Epithelial cell of esophagus (primary cell): ENCODE results near the gene CLASRP.

Source experiments
- DNase-seq: peaks from one replicate; pipeline ENCODE4 v3.0.0; 2010; ENCODE audit warnings: low read depth
- H3K4me3 ChIP-seq: 2 replicates; pipeline ENCODE4 v1.5.1; 2011; ENCODE audit warnings: mild to moderate bottlenecking, low read length, control low read depth
- TF ChIP-seq, protein P1 (sequence below): IDR thresholded peaks from 2 replicates; pipeline ENCODE4 v1.5.1; 2011; ENCODE audit warnings: low read depth, mild to moderate bottlenecking, low read length, control low read depth, inconsistent platforms; ENCODE audit not compliant: insufficient read depth; ENCODE audit errors: missing control alignments

The CLASRP gene

DNA sequence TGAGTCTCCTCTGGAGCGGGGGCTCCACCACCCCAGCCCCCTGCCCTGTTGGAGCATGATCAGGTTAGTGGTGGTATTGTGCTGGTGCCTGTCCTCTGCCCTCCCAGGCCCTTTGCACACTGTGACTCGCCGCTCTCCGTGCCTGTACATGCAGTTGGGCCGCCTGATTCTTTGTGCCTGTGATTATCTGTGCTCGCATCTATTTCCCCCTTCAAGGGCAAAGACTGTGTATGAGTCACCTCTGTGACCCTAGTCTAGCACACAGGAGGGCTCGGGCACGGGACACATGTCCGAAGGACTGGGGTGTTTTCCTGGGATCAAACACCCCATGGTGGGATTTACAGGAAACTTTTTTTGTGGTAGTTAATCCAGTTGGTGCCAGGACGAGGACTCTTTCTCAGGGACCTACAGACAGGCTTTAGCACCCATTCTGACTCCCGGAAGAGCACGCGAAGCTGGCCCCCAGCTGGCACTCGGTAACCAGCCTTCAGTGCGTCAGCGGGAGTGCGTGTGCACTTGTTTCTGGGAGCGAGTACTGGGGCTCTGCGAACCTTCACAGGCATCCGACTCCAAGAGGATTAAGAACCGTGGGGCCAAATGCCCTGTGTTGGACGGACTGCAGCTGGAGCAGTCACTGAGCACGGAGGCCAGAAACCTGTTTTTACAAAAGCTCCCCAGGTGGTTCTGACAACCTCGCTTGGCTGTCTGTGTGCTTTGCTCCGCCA lies 60.8 kb downstream of the CLASRP start:
- TF ChIP-seq, protein P1, sequence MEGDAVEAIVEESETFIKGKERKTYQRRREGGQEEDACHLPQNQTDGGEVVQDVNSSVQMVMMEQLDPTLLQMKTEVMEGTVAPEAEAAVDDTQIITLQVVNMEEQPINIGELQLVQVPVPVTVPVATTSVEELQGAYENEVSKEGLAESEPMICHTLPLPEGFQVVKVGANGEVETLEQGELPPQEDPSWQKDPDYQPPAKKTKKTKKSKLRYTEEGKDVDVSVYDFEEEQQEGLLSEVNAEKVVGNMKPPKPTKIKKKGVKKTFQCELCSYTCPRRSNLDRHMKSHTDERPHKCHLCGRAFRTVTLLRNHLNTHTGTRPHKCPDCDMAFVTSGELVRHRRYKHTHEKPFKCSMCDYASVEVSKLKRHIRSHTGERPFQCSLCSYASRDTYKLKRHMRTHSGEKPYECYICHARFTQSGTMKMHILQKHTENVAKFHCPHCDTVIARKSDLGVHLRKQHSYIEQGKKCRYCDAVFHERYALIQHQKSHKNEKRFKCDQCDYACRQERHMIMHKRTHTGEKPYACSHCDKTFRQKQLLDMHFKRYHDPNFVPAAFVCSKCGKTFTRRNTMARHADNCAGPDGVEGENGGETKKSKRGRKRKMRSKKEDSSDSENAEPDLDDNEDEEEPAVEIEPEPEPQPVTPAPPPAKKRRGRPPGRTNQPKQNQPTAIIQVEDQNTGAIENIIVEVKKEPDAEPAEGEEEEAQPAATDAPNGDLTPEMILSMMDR, result no peak
- DNase-seq, result peak; percentile 42
- no peak overlapping the region for H3K4me3 ChIP-seq

DNA sequence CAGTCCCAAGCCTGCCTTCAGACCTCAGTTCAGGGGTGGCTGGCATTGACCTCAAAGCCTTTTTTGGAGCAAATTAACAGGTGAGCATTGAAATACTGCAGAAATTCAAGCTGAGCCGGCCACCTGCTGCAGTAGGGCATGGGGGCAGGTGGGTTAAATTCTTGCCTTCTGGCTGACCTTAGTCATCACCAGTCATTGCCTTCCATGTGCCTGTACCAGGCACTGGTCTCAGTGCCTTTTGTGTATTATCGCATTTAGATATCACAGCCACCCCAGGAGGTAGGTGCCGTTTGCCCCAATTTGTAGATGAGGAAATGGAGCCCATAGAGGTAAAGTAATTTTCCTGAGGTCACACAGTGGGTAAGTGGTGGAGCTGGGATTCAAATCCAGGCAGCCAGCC lies 61.4 kb downstream of the CLASRP start:
- no peak overlapping the region for H3K4me3 ChIP-seq
- DNase-seq, result no peak
- TF ChIP-seq, protein P1, result no peak

DNA sequence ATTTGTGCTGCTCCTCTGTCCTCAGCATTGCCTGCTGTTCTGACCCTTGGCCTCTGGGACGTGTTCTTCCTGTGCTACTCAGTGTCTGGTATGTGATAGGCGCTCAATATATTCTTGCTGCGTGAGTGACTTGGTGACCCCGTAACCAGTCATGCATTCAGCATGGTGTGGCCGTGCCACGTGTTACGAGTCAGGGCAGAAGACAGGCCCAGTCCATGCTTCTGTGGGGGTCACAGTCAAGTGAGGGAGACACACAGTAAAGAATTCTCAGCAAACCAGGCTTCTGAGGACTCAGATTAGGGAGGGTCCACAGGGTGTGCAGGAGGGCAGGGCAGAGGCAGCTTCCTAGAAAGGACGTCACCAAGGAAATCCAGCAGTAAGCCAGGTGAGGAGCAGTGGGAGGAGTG lies 62.0 kb downstream of the CLASRP start:
- DNase-seq, result no peak
- TF ChIP-seq, protein P1, result no peak
- no peak overlapping the region for H3K4me3 ChIP-seq

DNA sequence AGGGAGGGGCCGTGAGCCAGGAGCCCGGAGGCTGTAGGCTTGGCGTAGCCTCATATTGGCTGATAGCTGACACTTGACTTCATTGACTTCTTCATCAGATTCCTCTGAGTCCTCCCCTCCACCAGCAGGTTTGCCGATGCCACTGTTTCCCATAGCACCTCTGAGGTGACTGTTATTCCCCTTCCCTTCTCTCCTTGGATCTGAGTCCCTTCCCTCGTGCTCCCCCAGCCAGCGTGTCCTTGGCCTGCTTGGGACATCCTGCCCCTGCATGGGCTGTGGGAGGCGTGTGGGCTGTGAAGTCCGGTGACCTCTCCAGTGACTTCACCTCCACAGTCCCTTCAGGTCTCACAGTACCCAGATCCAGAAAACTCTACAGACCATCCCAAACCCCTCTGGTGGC lies 63.0 kb downstream of the CLASRP start:
- TF ChIP-seq, protein P1, result no peak
- no peak for DNase-seq
- H3K4me3 ChIP-seq, result no peak overlapping the region

DNA sequence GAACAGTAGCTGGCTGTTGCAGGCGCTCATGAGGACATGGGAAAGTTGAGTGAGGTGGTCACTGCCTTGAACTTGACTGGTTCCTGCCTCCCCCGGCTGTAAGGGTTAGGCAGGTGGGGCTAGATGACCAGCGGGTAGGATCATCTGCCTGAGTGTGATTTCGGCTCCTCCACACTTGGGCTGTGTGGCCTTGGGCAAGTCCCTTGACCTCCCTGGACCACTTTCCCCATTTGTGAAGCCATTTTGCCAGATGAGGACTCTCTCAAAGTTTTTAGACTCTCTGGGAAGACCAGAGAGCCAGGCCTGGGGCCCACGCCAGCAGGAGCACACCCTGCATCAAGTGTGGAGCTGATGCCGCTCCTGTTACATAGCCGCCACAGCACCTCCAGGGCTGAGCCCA lies 63.6 kb downstream of the CLASRP start:
- TF ChIP-seq, protein P1, result no peak
- H3K4me3 ChIP-seq, result no peak overlapping the region
- DNase-seq, result no peak

DNA sequence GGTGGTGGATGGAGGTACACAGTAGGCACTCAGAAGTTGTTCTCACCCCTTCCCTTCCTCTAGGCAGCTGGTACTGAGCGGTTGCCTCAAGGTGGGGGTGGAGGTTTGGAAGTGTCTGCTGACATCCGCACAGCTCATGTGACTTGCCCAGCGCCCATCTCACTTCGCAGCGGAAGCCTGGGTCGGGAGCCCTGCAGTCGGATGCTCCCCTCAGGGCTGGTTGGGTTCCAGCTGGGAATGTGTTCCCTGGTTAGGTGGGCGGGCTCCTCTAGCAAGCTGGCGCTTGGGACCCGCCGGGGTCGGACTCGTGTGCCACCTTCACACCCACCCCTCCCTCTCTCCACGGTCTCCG lies 64.3 kb downstream of the CLASRP start:
- TF ChIP-seq, protein P1, result no peak
- DNase-seq, result no peak
- no peak overlapping the region for H3K4me3 ChIP-seq

DNA sequence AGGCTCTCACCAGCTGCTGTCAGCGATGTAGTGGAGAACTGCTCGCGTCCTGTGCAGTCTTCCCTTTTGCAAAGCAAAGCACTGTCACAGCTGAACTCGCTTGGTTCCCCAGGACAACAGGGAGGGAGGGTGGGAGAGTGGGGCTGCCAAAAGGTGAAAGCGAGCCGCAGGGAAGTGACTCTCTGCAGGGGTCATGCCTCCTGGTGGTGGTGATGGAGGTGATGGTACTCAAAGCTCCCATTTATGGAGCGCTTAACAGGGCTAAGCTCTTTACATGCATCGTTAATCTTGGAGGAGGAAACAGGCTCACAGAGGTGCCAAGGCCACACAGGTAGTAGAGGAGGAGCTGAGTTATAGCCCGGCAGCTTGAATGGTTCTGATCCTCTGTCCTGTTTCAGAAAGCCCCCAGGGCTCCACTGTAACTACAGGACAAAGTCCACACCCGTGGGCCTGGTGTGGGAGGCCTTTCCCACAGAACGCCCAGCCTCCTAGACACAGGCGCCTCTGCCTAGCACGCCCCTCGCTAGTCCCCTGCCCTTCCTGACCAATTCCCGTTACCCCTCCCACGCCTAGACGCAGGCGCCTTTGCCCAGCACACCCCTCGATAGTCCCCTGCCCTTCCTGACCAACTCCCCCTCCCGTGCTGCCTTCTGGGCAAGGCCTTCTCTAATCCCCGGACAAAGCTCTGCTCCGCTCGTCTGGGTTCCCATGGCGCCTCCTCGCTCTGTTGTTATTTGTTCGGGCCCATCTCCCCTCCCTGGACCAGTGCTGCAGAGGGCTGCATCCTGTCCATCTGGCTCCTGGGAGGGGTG lies 64.9 kb downstream of the CLASRP start:
- no peak for DNase-seq
- TF ChIP-seq, protein P1, result no peak
- H3K4me3 ChIP-seq, result no peak overlapping the region
